ENCODE data around the gene TRANK1.
"Not testable (repeated sequence)": the region's sequence is repeated elsewhere in the genome, so short reads cannot be mapped to it uniquely, and the experiment has no call there.

The TRANK1 gene

DNA sequence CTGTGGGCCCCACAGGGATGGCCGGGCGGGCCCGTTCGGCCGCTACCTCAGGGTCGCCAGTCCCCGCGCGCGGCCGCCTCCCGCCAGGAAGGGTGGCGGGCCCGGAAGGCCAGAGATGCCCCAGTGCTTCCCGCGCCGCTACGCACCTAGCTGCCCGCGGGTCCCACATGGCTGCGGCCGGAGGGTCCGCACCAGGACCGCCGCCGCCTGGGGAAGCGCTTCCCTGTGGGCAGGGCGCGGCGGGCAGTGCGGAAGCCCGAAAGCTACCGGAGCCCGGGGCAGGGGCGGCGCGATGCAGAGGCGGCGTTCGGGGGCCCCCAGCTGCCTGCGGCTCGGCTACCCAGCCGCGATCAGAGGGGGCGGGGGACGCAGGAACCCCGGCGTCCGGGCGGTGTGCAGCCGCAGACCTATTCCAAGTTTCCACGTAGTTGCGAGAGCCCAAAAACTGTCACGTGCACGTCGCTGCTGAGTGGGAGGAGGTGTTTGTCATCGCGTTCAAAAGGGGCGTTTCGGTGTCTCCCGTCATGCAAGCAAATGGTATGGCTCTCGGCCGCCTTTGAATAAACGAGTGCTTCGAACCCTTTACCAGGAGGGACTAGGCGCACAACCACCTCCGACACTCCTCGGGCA, at the start of gene TRANK1:
TRANK1 (minus strand) TSS at position 414 of the 630 bp plus-strand sequence; CDS start at position 169, 245 bp downstream.
- DNase-seq (ENCODE audit: low read depth in 2 of 2): peak; percentile 70 to 75

DNA sequence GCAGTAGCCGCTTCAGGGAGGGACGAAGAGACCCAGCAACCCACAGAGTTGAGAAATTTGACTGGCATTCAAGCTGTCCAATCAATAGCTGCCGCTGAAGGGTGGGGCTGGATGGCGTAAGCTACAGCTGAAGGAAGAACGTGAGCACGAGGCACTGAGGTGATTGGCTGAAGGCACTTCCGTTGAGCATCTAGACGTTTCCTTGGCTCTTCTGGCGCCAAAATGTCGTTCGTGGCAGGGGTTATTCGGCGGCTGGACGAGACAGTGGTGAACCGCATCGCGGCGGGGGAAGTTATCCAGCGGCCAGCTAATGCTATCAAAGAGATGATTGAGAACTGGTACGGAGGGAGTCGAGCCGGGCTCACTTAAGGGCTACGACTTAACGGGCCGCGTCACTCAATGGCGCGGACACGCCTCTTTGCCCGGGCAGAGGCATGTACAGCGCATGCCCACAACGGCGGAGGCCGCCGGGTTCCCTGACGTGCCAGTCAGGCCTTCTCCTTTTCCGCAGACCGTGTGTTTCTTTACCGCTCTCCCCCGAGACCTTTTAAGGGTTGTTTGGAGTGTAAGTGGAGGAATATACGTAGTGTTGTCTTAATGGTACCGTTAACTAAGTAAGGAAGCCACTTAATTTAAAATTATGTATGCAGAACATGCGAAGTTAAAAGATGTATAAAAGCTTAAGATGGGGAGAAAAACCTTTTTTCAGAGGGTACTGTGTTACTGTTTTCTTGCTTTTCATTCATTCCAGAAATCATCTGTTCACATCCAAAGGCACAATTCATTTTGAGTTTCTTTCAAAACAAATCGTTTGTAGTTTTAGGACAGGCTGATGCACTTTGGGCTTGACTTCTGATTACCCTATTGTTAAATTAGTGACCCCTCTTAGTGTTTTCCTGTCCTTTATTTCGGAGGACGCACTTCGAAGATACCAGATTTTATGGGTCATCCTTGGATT, 48.8 kb upstream of the TRANK1 start, which contains the start of gene MLH1:
MLH1 (plus strand) TSS at position 193 of the 958 bp plus-strand sequence; CDS start at position 223, 30 bp downstream.
- peak; percentile 91 to 95 for DNase-seq (ENCODE audit: low read depth in 2 of 2)

DNA sequence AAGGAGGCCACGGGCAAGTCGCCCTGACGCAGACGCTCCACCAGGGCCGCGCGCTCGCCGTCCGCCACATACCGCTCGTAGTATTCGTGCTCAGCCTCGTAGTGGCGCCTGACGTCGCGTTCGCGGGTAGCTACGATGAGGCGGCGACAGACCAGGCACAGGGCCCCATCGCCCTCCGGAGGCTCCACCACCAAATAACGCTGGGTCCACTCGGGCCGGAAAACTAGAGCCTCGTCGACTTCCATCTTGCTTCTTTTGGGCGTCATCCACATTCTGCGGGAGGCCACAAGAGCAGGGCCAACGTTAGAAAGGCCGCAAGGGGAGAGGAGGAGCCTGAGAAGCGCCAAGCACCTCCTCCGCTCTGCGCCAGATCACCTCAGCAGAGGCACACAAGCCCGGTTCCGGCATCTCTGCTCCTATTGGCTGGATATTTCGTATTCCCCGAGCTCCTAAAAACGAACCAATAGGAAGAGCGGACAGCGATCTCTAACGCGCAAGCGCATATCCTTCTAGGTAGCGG, 48.0 kb upstream of the TRANK1 start, which contains the start of gene EPM2AIP1:
EPM2AIP1 (minus strand) TSS at position 326 of the 520 bp plus-strand sequence; CDS start at position 272, 54 bp downstream.
- DNase-seq (ENCODE audit: low read depth in 2 of 2): peak; percentile 61 to 96

DNA sequence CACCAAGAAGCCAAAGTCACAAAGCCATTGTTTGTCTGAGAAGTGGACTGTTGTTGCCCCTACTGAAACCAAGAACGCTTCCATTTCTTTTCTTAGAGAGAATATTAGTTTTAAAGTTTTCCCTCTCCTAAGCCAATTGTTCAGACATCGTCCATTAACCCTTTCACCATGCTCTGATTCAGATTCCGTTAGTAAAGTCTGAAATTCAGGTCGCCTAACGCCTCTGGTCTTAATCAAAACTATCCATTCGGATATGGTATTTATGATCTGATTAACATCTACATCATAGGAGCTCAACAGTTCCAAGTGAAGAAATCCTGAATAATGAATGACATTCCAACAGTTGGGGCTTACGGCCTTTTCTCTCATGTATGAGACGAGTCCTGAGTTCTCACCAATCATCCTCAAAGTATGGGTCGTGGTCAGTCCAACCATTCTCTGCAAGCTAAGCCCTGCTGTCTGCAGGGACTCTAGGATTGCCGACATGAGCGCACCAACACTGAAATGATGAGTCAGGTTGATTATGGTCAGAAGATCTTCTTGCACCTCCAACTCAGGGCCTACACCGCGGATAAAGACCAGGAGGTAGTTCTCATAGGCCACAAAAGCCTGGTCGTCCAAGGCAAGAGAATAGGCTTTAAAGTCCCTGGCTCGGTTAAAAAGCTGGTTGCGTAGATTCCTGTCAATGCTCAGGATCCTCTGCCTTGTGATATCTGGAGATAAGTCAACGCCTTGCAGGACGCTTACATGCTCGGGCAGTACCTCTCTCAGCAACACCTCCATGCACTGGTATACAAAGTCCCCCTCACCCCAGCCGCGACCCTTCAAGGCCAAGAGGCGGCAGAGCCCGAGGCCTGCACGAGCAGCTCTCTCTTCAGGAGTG, 47.3 kb upstream of the TRANK1 start:
- peak; percentile 7 to 12 for DNase-seq (ENCODE audit: low read depth in 2 of 2)

DNA sequence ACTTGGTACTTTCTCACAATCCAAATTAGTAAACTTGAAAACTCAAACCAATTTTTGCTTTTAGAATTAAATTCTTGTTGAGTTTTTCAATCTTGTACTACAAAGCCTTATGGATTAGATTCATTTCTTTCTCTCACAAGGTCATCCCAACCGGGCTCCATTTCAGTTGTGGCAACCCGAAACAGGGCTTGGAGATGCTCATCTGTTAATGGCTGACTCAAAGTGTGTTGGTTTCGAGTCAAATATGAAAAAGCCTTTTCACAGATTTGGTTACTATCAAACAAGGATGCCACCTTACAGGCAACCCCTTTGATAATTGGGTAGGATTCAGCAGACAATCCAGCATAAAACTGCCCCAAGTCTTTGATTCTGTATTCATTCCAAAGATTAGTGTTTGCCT, 46.3 kb upstream of the TRANK1 start:
- DNase-seq (ENCODE audit: low read depth in 2 of 2): peak in 1 of 2 donors; percentile 23

DNA sequence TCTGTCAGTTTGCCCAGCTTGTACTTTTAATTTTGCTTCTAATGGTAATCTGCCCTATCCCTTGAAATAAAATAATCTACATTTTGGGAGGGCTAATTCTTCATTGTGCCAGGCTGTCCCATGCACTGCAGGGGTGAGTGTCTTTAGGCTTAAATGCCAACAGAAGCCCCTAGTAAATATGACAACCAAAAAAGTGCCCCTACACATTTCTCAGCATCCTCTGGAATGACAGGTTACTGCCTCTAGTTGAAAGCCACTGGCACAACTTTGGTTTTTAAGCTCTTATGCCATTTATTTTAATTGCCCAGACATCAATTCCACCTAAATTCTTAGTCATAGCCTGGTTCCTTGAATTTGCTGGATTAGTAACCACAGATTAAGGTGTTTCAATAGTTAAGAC, 44.7 kb upstream of the TRANK1 start:
- DNase-seq (ENCODE audit: low read depth in 2 of 2): no peak

DNA sequence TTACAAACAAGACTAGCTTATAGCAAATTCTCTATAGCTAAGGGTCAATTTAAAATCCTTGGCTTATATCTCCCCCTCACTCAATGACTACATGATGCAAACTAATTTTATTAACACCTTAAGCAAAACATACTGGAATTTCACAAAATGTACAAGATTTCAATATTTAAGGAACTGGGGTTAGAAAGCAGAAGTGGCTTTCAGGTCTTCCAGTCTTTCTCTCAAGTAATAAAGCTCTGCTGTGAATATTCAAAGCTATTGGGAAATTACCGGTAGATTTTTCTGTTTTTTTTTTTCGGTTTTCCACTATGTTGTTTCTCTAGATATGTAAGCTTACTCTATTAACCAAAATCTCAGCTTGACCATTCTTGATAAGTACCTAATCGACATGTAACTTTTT, 44.2 kb upstream of the TRANK1 start:
- DNase-seq (ENCODE audit: low read depth in 2 of 2): no peak

DNA sequence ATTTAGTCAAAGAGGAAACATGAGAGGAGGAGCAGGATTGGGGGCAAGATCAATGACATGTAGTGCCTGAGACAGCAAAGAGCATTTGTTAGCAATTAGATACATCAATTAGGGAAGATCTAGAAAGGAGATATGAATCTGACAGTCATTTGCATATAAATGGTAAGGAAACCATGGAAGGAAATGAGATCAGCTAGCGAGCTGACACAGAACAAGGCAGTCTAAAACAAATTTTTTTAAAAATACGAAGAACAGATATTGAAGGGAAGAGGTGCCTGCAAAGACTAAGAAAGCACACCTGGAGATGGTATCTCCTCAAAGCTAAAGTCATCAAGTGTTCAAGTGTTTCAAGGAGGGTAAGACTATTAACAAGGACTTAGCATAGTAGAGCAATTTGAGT, 43.5 kb upstream of the TRANK1 start:
- DNase-seq (ENCODE audit: low read depth in 2 of 2): no peak

DNA sequence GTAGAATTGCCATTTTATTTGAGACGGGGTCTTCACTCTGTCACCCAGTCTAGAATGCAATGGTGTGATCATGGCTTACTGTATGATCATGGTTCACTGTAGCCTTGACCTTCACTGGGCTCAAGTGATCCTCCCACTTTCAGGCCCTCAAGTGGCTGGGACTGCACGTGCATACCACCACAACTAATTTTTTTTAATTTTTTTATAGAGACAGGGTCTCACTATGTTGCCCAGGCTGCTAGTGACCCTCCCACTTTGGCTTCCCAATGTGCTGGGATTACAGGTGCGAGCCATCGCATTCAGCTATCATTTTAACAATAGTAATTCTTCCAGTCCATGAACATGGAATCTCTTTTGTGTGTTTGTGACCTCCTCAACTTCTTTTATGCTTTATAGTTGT, 36.2 kb upstream of the TRANK1 start:
- DNase-seq (ENCODE audit: low read depth in 2 of 2): no peak

DNA sequence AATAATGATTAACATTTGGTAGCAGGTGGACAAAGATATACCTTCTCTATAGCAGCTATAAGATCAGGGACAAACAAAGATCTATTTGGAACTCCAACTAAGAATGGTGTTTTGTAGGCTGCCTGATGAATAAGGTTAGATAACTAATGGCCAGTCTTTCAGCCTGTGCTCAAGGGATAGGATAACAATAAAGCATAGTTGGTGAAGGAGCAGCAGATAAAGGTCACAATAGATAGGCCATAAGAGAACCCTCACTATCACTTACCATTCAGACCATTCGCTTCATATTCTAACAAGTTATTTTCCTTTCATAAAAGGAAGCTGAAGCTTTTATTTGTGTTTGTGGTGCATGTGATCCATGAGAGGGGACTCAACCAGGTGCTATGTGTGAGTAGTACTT, 28.3 kb upstream of the TRANK1 start:
- no peak for DNase-seq (ENCODE audit: low read depth in 2 of 2)

DNA sequence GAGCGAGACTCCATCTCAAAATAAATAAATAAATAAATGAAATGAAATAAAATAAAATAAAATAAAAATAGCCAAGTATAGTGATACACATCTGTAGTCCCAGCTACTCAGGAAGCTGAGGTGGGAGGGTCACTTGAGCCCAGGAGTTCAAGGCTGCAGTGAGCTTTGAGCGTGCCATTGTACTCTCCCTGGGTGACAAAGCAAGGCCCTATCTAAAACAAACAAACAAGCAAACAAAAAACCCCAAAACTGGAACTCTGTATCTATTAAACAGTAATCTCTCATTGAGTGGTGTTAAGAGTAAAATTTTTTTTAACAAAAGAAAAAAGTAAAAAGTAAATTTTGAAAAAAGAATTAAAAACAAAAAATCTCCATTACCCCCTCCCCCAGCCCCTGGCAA, 27.3 kb upstream of the TRANK1 start:
- DNase-seq (ENCODE audit: low read depth in 2 of 2): no peak

DNA sequence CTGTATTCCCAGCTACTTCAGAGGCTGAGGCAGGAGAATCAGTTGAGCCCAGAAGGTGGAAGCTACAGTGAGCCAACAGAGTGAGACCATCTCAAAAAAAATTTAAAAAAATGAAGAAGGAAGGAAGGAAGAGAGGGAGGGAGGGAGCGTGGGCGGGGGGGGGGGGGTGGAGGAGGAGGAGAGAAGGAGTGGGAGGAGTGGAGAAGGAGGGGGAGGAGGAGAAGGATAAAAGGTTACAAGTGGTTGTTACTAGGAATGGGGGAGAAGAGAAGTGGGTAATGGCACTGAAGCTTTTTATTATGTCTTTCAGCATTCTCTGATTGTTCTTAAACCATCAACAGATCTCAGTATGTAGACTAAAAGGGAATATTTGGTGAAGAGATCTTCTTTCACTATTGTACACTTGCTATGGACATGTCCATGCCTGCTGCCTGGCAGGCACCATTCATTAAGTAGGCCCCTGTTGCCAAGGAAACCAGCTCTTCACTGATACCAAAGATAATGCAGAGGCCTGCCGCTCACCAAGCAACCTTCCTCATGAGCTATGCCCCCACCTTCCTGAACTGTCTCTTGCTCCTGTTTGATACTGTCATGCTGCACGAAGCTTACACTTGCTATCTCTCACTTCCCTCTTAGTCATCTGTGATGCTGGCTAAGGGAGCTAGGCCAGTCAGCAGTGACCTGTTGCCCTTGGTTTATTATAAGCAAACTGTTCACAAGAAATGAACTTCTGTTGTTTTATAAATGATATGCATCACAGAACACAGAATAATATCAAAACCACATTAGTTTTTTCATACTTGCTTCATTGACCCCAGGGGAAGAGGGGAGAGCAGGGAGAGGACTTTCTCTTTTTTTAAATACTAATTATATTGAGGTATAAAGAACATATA, 24.9 kb upstream of the TRANK1 start:
- DNase-seq (ENCODE audit: low read depth in 2 of 2): peak; percentile 14 to 27

DNA sequence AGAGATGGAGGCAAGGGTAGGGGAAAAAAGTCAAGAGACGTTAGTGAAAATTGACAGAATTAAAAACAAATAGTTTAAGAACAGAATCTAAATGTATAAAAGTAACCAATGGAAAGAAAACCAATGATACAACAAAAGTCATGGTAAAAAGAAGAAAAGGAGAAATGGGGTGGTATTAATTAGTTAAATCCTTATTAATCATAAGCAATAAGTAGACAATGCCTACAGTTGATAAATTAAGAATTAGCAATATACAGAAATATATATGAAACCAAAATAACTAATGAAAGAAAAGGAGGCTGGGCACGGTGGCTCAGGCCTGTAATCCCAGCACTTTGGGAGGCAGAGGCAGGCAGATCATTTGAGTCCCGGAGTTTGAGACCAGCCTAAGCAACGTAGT, 24.2 kb upstream of the TRANK1 start:
- no peak for DNase-seq (ENCODE audit: low read depth in 2 of 2)

DNA sequence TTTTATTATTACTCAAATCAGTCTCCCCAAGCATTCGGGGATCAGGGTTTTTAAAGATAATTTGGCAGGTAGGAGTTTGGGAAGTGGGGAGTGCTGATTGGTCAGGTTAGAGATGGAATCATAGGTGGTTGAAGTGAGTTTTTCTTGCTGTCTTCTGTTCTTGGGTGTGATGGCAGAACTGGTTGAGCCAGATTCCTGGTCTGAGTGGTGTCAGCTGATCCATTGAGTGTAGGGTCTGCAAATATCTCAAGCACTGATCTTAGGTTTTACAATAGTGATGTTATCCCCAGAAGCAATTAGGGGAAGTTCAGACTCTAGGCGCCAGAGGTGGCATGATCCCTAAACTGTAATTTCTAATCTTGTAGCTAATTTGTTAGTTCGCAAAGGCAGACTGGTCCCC, 20.6 kb upstream of the TRANK1 start:
- DNase-seq (ENCODE audit: low read depth in 2 of 2): no peak

DNA sequence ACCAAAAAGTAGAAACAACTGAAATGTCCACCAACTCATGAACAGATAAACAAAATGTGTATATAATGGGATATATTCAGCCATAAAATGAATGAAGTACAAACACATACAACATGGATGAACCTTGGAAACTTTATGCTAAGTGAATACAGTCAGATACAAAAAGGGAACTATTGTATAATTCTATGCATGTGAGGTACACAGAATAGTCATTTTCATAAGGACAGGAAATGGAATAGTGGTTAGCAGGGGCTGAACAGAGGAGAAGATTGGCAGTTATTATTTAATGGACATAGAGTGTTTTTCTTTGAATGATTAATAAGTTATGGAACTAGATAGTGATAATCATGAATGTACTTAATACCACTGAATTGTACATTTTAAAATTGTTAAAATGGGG, 20.0 kb upstream of the TRANK1 start:
- DNase-seq (ENCODE audit: low read depth in 2 of 2): no peak

DNA sequence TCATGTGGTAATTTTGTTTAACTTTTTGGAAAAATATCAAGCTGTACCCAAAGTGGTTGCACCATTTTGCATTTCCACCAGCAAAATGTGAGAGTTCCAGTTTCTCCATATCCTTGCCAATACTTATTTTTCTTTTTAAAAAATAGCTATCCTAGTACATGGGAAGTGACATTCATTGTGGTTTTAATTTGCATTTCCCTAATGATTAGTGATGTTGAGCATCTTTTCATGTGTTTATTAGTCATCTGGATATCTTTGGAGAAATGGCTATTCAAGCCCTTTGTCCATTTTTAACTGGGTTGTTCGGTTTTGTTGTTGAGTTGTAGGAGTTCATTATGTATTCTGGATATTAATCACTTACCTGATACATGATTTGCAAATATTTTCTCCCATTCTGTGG, 19.5 kb upstream of the TRANK1 start:
- no peak for DNase-seq (ENCODE audit: low read depth in 2 of 2)

DNA sequence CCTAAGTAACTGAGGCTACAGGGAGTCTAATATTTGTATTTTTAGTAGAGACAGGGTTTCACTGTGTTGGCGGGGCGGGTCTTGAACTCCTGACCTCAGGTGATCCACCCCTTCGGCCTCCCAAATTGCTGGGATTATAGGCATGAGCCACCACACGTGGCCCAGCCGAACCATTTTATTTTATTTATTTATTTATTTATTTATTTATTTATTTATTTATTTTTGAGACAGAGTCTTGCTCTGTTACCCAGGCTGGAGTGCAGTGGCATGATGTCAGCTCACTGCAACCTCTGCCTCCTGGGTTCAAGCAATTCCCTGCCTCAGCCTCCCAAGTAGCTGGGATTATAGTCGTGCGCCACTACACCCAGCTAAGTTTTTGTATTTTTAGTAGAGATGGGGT, 18.2 kb upstream of the TRANK1 start:
- not testable (repeated sequence) for DNase-seq (ENCODE audit: low read depth in 2 of 2)

DNA sequence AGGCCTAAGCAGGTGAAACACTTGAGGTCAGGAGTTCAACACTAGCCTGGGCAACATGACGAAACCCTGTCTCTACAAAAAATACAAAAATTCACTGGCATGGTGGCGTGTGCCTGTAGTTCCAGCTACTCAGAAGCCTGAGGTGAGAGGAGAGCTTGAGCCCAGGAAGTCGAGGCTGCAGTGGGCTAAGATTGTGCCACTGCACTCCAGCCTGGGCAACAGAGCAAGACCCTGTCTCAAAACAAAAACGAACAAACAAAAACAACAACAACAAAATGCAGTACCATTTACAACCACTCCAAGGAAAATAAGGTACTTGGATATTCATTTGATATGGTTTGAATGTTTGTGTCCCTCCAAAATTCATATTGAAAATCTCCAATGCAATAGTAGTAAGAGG, 15.6 kb upstream of the TRANK1 start:
- no peak for DNase-seq (ENCODE audit: low read depth in 2 of 2)

DNA sequence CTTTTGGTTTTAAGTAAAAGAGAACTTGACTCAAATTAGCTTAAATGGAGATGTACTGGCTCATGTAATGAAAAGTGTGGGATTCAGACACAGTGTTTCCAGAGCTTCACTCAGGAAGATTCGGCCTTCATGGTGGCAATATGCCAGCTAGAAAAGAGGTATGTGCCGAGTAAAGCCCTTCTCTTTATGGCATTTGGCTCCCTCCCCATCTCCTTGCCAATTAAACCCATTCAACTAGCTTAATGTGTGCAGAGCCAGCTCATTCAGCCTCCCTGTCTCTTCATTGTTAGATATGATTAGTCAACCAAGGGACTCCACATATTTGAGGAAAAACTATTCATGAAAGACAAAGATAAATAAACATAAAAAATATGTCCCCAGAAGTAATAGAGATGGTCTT, 15.0 kb upstream of the TRANK1 start:
- no peak for DNase-seq (ENCODE audit: low read depth in 2 of 2)

DNA sequence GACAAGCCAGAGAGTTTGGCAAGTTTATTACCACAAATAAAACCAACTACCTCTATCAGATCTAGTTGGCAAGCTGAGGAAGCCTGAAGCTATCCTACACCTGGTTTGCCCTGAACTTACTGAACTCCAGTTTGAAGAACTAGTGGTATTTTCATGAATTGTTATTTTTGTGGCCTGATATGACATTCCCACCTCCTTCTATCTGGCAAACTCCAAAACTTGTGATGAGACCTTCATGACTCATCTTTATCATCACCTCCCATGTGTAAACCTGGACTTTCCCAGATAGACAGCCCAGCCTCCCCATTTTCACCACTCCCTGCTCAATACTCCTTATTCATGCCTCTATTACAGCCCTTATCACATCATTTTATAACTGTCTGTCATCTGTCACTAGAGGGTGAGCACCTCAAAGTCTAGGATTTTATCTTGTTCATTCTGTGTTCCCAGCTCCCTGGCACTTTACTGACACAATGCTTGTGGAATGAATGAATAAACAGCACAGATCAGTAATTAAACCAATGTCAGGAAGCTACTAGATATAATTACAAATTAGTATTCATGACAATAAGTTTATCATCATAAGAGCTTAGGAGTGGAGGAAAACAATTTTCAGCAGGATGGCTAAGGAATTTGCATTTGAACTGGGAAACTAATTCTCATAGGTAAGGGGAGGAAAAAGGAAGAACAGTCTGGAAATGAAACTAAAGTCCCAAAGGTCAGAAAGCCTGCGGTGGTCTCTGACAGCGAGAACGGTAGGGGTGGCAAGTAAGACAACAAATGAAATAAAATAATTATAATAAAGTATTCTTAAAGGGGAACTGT, 13.2 kb upstream of the TRANK1 start:
- no peak for DNase-seq (ENCODE audit: low read depth in 2 of 2)
